HG03139 (cell line): ENCODE results near the gene GPSM1.
A peak's percentile ranks its signal among the peaks of the same experiment; 100 is the strongest.

Experiments used
- ATAC-seq: cut with Tn5 transposase; IDR thresholded peaks from one replicate; pipeline ENCODE4 v1.9.1; 2021; ENCODE audit not compliant: unreplicated experiment

Gene GPSM1

GRCh38 chr9:136327304-136327974, at the start of gene GPSM1:
Gene GPSM1 (plus strand): TSS chr9:136327539. CDS start chr9:136327696, 157 bp downstream.
- no peak for ATAC-seq

- no peak for ATAC-seq
Measured at GRCh38 chr9:136277746-136278145, 49.6 kb upstream of the GPSM1 start.

- no peak for ATAC-seq
Measured at GRCh38 chr9:136278221-136278620, 49.1 kb upstream of the GPSM1 start.

GRCh38 chr9:136278894-136279293, 48.4 kb upstream of the GPSM1 start:
- no peak for ATAC-seq

GRCh38 chr9:136279471-136279870, 47.9 kb upstream of the GPSM1 start:
- ATAC-seq, result no peak

GRCh38 chr9:136280535-136281315, 46.6 kb upstream of the GPSM1 start:
- no peak for ATAC-seq

- ATAC-seq, result no peak
Measured at GRCh38 chr9:136281421-136282271, 45.7 kb upstream of the GPSM1 start.

GRCh38 chr9:136282272-136282861, 45.0 kb upstream of the GPSM1 start:
- no peak for ATAC-seq

- ATAC-seq, result peak; percentile 61
Measured at GRCh38 chr9:136283291-136284235, 43.8 kb upstream of the GPSM1 start.

- no peak for ATAC-seq
Measured at GRCh38 chr9:136284311-136284710, 43.0 kb upstream of the GPSM1 start.

GRCh38 chr9:136284951-136285350, 42.4 kb upstream of the GPSM1 start:
- ATAC-seq, result no peak

GRCh38 chr9:136285501-136286358, 41.6 kb upstream of the GPSM1 start:
- ATAC-seq, result no peak

GRCh38 chr9:136286359-136286986, 40.9 kb upstream of the GPSM1 start:
- no peak for ATAC-seq

GRCh38 chr9:136286987-136287379, 40.4 kb upstream of the GPSM1 start:
- ATAC-seq, result no peak

- no peak for ATAC-seq
Measured at GRCh38 chr9:136287960-136288753, 39.2 kb upstream of the GPSM1 start.

- no peak for ATAC-seq
Measured at GRCh38 chr9:136289651-136290507, 37.5 kb upstream of the GPSM1 start.

- no peak for ATAC-seq
Measured at GRCh38 chr9:136290508-136291000, 36.8 kb upstream of the GPSM1 start.
